Measurements from ENCODE around the gene DHDH. TPM values are rescaled to one million over a fixed set of nuclear protein-coding genes. Genes with fewer than 3 reads are reported as not detected.

DHDH gene
- total RNA-seq, 1 experiment from 2014 or later = not detected

- no peak for DNase-seq (ENCODE audit: low read depth)
Measured at GRCh38 chr19:48992581-48993174, 59.2 kb downstream of the DHDH start.

DNA sequence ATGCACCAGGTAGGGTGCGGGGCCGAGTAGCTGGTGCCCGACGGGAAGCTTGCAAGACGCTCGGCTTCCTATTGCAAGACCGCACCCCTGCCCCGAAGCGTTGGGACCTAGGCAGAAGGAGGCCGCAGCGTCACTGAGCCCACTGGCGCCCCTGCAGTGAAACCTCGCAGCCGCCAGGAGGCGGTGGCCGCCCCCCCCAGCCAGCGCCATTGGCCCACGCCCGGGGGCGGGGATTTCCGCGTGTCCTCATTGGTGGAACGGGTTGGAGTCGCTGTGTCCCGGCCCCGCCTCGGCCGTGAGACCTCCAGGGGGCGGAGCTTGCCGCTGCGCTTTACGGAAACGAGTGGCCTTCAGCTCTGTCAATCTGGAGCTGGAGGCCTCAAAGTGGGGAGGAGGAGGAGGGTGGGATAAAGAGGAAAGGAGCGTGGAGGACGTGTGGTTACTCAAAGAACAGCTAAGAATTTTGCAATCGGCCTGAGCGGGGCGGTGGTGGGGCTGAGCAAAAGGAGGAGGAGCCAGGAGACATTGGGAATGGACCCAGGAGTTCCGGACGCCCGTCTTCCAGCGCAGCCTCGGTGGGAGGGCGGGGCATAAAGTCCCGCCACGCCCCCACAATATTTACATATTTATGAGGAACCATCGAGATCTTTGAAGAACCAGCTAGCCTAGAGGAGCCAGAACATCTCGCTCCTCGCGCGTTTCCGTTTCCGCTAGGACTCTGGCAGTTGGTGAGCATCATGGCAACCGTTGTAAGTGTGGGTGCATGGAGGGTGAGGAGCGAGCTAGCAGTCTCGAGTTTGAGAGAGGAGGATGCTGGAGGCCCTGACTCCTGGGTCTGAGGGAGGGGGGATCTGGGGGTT, 59.9 kb downstream of the DHDH start, which contains the start of the genes GYS1 and RUVBL2:
Gene GYS1 (minus strand): TSS at position 135 of the 860 bp plus-strand sequence. CDS start 197 bp downstream, outside the sequence.
Gene RUVBL2 (plus strand): TSS at position 713 of the 860 bp plus-strand sequence. CDS start 25 bp downstream, at position 738.
- DNase-seq (ENCODE audit: low read depth) = peak; percentile 100

DNA sequence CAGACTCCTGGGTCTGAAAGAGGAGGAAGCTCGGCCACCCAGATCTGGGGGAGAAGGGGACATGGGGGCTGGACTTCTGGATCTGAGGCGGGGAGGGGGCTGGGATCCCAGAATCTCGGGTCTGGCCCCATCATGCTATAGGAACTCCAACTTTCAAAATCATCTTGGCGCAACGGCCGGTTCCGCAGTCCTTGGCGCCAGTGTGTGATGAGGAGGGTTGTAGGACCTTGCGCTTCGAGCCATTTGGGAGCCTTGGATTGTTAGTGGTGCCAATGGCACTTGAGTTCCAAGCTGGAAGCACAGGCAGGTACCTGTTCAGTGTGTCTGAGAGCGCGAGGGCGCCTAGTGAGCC, 60.5 kb downstream of the DHDH start:
- no peak for DNase-seq (ENCODE audit: low read depth)

Other genes with a start within 250 kb of the DHDH start
- not detected in 2 replicates for gene FUT2, start 237.7 kb upstream of the DHDH start, total RNA-seq (2014; rRNA removed; shearing (Covaris generic))
- 0.34 and 2.9 TPM in 2 replicates for gene MAMSTR, start 214.0 kb upstream of the DHDH start, total RNA-seq (2014; rRNA removed; shearing (Covaris generic))
- gene RASIP1, start 193.1 kb upstream of the DHDH start, total RNA-seq (2014; rRNA removed; shearing (Covaris generic)) = 0.17 TPM in 1 of 2 replicates, not detected in the other
- not detected in 2 replicates for gene IZUMO1, start 186.8 kb upstream of the DHDH start, total RNA-seq (2014; rRNA removed; shearing (Covaris generic))
- gene FUT1, start 181.1 kb upstream of the DHDH start, total RNA-seq (2014; rRNA removed; shearing (Covaris generic)) = 0.39 TPM in 1 of 2 replicates, not detected in the other
- gene FGF21, start 178.2 kb upstream of the DHDH start, total RNA-seq (2014; rRNA removed; shearing (Covaris generic)) = not detected in 2 replicates
- 29.5 and 36.7 TPM in 2 replicates for gene BCAT2, start 122.7 kb upstream of the DHDH start, total RNA-seq (2014; rRNA removed; shearing (Covaris generic))
- 0.69 TPM in 1 of 2 replicates, not detected in the other for gene HSD17B14, start 97.2 kb upstream of the DHDH start, total RNA-seq (2014; rRNA removed; shearing (Covaris generic))
- gene PLEKHA4, start 65.1 kb upstream of the DHDH start, total RNA-seq (2014; rRNA removed; shearing (Covaris generic)) = 2.1 and 4.5 TPM in 2 replicates
- 50.7 and 56.2 TPM in 2 replicates for gene PPP1R15A, start 61.3 kb upstream of the DHDH start, total RNA-seq (2014; rRNA removed; shearing (Covaris generic))
- not detected in 2 replicates for gene TULP2, start 35.0 kb upstream of the DHDH start, total RNA-seq (2014; rRNA removed; shearing (Covaris generic))
- gene NUCB1, start 33.4 kb upstream of the DHDH start, total RNA-seq (2014; rRNA removed; shearing (Covaris generic)) = 105 and 106 TPM in 2 replicates
- 43.7 and 54.2 TPM in 2 replicates for gene BAX, start 21.2 kb downstream of the DHDH start, total RNA-seq (2014; rRNA removed; shearing (Covaris generic))
- gene FTL, start 31.6 kb downstream of the DHDH start, total RNA-seq (2014; rRNA removed; shearing (Covaris generic)) = 754 and 855 TPM in 2 replicates
- 19.2 and 36.8 TPM in 2 replicates for gene GYS1, start 59.6 kb downstream of the DHDH start, total RNA-seq (2014; rRNA removed; shearing (Covaris generic))
- gene RUVBL2, start 60.2 kb downstream of the DHDH start, total RNA-seq (2014; rRNA removed; shearing (Covaris generic)) = 550 and 590 TPM in 2 replicates
- 0.60 and 4.0 TPM in 2 replicates for gene LHB, start 83.4 kb downstream of the DHDH start, total RNA-seq (2014; rRNA removed; shearing (Covaris generic))
- 5.3 and 11.9 TPM in 2 replicates for gene CGB3, start 90.6 kb downstream of the DHDH start, total RNA-seq (2014; rRNA removed; shearing (Covaris generic))
- gene CGB2, start 98.2 kb downstream of the DHDH start, total RNA-seq (2014; rRNA removed; shearing (Covaris generic)) = 2.2 TPM in 1 of 2 replicates, not detected in the other
- not detected in 2 replicates for gene CGB1, start 103.2 kb downstream of the DHDH start, total RNA-seq (2014; rRNA removed; shearing (Covaris generic))
- gene CGB5, start 110.1 kb downstream of the DHDH start, total RNA-seq (2014; rRNA removed; shearing (Covaris generic)) = 22.0 and 35.7 TPM in 2 replicates
- 27.8 and 31.4 TPM in 2 replicates for gene CGB8, start 115.4 kb downstream of the DHDH start, total RNA-seq (2014; rRNA removed; shearing (Covaris generic))
- 4.3 and 6.8 TPM in 2 replicates for gene CGB7, start 124.0 kb downstream of the DHDH start, total RNA-seq (2014; rRNA removed; shearing (Covaris generic))
- gene NTF4, start 131.1 kb downstream of the DHDH start, total RNA-seq (2014; rRNA removed; shearing (Covaris generic)) = not detected in 2 replicates
- gene KCNA7, start 139.0 kb downstream of the DHDH start, total RNA-seq (2014; rRNA removed; shearing (Covaris generic)) = not detected in 2 replicates
- 179 and 191 TPM in 2 replicates for gene SNRNP70, start 151.8 kb downstream of the DHDH start, total RNA-seq (2014; rRNA removed; shearing (Covaris generic))
- 6.7 and 7.2 TPM in 2 replicates for gene LIN7B, start 180.7 kb downstream of the DHDH start, total RNA-seq (2014; rRNA removed; shearing (Covaris generic))
- 2.3 and 2.6 TPM in 2 replicates for gene C19orf73, start 185.4 kb downstream of the DHDH start, total RNA-seq (2014; rRNA removed; shearing (Covaris generic))
- 5.4 and 10.4 TPM in 2 replicates for gene PPFIA3, start 185.8 kb downstream of the DHDH start, total RNA-seq (2014; rRNA removed; shearing (Covaris generic))
- gene HRC, start 221.7 kb downstream of the DHDH start, total RNA-seq (2014; rRNA removed; shearing (Covaris generic)) = not detected in 2 replicates
- 2.1 and 31.7 TPM in 2 replicates for gene TRPM4, start 224.1 kb downstream of the DHDH start, total RNA-seq (2014; rRNA removed; shearing (Covaris generic))

Measured in Daoy (cell line).